Neural progenitor cell (in vitro differentiated cells): Measurements from ENCODE around the gene MAD1L1.

Source experiments
- CTCF ChIP-seq: fragments of 200-600 bp; sonication (generic); IDR thresholded peaks from 2 replicates; pipeline ENCODE4 v1.5.1; 2017; ENCODE audit warnings: antibody characterized with exemption, mild to moderate bottlenecking
- EZH2 ChIP-seq: fragments of 200-600 bp; sonication (generic); IDR thresholded peaks from 2 replicates; pipeline ENCODE4 v1.6.1; 2017; ENCODE audit warnings: antibody characterized with exemption, mild to moderate bottlenecking, moderate library complexity
- EZH2phosphoT487 ChIP-seq: fragments of 200-600 bp; sonication (generic); IDR thresholded peaks from 2 replicates; pipeline ENCODE4 v1.6.1; 2017; ENCODE audit warnings: antibody characterized with exemption

GRCh38 chr7:2031451-2031845 is 201.3 kb downstream of the MAD1L1 start:
- TF ChIP-seq EZH2: no peak
- TF ChIP-seq CTCF: no peak
- no peak for TF ChIP-seq EZH2phosphoT487
